ENCODE measurements around the gene SETMAR.
"Not testable (repeated sequence)": the region's sequence is repeated elsewhere in the genome, so short reads cannot be mapped to it uniquely, and the experiment has no call there.

The SETMAR gene

GRCh38 chr3:4303187-4304123 lies at the start of gene SETMAR:
Gene SETMAR, plus strand, starts transcription at chr3:4303369. Its CDS starts 2 bp downstream, at chr3:4303371.
- DNase-seq = peak; percentile 51

DNA sequence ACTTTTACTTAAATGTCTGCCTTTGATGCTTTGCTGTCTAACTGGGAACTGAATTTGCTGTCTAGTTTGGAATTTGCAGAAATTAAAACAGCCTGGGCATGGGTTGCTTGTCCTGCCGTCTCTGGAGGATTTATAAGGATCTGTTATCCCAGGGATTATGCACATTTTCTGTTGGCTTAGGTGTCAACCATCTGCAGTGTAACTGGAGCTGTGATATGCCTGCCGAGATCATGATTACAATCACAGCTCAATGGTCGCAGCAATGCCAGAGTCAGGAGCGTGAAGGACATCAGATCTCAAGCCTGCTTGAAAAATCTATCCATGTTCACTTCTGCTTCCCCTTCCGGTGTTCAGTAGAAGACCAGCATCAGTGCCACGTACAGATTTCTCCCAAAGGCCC lies 41.8 kb upstream of the SETMAR start:
- no peak for DNase-seq

DNA sequence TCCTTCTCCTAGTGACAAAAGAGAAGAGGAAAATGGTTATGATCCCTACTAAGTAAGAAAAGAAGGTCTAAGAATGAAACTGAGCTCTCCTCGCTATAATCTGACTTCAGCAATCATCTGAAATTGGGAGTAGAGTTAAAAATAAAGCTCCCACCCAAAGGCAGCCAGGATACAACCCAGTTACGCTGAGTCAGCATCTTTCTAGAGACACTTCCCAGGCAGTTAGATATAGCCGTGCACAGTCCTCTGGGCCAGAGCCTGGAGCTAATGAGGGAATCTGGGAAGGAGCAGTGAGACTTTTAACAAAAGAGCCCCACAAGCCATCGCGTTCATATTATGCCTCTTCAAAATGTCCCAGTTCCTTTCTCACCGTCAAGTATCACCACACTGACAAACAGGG lies 39.1 kb upstream of the SETMAR start:
- no peak for DNase-seq

GRCh38 chr3:4270720-4271119 lies 32.4 kb upstream of the SETMAR start:
- no peak for DNase-seq

- no peak for DNase-seq
These were observed 31.3 kb upstream of the SETMAR start for GRCh38 chr3:4271834-4272233.

DNA sequence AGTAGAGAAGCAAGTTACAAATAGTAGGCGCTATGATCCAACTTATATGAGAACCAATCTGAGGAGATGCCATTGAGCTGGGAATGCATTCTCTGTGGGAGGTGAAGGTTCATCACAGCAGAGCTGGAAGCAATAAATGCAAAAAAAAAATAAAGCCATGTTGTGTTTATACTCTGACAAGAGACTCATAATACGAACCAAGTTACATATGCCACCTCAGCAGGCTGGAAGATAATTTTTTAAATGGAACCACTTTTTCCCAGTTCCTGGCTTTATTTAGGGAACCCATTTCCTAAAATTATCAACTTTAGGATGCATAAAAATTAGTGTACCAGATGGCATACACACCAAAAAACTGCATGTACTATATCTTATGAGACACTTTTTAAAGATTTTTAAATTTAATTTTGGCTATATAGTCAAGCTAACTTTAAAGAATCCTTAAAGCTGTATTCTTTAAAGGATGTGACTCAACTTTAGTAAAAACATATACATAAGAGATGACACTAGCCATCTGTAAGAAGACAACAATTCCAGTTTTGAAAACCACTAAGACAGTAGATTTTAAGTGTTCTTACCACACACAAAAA lies 23.6 kb upstream of the SETMAR start:
- DNase-seq = no peak

DNA sequence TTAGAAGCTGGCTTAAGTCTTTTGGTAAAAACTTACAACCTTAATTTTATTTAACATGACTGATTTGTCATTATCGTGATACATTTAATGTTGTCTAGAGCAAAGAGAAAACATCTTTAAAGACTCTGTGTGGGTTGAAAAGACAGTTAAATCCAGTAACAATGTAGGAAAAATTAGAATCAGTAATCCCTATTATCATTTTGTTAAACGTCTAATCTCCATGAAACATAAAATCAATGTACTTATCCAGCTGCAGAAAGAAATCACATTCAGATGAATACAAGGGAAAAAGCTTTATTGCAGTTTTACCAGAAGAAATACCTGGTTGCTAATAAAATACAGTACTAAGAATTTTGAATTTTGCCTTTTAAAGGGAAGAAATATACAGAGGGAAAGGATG lies 21.2 kb upstream of the SETMAR start:
- no peak for DNase-seq

- DNase-seq = no peak
These were observed 18.3 kb upstream of the SETMAR start for GRCh38 chr3:4284865-4285264.

DNA sequence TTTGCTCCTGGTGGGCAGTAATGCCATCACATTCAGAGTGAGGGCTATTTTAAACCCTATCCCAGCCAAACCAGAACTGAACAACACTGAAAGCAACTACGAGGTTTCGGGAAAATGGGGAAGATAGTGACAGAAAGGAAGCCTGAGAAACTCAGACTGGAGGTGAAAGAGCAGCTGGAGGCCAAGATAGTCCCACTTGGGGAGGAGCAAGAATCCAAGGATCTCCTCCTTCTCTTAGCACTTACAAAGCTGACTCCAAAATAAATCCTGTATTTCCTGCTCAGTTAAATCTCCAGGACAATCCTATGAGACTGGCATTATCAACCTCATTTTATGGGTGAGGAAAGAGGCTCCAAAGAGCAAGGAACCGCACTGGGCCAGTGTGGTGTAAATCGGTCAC lies 14.1 kb upstream of the SETMAR start:
- no peak for DNase-seq

DNA sequence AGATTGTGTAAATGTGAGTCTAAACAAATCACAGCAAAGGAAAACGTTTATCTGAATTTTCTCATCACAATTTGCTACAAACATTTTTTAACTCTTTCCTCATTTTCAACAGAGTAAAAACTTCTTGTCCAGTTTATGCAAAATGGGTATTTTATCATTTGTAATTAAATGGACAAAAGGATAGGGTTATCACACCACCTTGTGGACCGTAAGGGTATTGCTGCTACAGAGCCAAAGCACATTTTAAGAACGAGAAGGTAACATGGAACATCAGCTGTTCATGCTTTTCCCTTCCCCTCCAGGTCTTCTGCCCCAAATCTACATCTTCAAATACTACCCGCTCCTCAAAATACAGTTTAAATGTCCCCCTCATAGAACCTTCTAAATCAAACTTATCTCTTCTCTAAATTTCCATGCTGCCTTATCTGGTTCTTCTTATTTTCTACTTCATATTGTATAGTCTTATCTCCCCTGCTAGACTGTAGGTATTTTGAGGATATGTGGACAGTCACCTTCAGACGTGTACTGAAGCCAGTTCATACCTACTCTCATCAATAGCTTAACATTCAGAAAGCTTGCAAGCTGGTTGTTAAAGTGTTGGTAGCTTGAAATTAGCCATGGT lies 12.8 kb upstream of the SETMAR start:
- DNase-seq = no peak

- no peak for DNase-seq
These were observed 10.9 kb upstream of the SETMAR start for GRCh38 chr3:4292301-4292700.

GRCh38 chr3:4294616-4295327 lies 8.4 kb upstream of the SETMAR start:
- no peak for DNase-seq

DNA sequence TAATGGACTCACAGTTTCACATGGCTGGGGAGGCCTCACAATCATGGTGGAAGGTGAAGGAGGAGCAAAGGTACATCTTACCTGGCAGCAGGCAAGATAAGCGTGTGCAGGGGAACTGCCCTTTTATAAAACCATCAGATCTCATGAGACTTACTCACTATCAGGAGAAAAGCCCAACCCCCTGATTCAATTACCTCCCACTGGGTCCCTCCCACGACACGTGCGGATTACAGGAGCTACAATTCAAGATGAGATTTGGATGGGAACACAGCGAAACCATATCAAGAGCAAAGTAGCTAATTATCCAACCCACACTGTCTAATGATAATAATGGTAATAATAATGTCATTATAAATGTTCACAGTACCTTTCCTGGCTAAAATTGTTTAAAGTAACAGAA lies 6.7 kb upstream of the SETMAR start:
- not testable (repeated sequence) for DNase-seq

GRCh38 chr3:4297486-4297885 lies 5.7 kb upstream of the SETMAR start:
- no peak for DNase-seq

DNA sequence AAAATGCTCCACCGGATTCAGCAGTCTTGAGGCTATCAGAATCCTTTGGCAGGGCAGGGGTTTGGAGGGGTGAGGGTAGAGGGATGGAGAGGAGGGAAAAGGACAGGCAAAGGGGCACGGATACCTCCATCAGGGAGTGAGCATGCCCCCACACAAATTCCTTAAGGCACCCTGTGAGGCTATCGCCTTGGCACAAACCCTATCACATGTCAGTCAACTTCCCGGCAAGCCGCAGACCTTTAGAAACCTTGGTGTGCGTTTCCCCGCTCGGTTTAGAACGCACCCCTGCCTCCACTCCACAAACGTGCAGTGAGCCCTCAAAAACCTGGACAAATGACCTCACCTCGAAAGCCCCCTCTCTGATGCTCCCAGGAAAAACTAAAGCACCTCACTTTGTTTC lies 422 bp upstream of the SETMAR start:
- DNase-seq = no peak

GRCh38 chr3:4305210-4305609 lies 2.0 kb downstream of the SETMAR start:
- DNase-seq = not testable (repeated sequence)

GRCh38 chr3:4306091-4306490 lies 2.9 kb downstream of the SETMAR start:
- no peak for DNase-seq

DNA sequence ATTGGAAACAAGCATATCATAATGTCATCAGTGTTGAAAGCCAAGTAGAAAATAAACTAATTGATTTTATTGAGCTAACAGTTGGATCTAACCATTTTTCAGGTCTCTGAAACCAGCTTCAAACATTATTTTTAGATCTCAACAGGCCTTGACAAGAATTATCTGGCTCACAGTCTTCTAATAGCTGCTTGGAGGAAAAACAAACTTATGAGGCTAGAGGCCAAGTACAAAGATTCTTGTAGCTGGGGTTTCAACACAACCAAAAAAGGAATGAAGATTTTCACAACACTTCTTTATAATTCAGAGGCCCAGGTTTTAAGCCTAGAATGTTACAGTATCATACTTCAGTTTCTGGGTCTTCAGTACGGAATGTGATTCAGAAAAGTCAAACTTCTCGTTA lies 3.7 kb downstream of the SETMAR start:
- DNase-seq = no peak

DNA sequence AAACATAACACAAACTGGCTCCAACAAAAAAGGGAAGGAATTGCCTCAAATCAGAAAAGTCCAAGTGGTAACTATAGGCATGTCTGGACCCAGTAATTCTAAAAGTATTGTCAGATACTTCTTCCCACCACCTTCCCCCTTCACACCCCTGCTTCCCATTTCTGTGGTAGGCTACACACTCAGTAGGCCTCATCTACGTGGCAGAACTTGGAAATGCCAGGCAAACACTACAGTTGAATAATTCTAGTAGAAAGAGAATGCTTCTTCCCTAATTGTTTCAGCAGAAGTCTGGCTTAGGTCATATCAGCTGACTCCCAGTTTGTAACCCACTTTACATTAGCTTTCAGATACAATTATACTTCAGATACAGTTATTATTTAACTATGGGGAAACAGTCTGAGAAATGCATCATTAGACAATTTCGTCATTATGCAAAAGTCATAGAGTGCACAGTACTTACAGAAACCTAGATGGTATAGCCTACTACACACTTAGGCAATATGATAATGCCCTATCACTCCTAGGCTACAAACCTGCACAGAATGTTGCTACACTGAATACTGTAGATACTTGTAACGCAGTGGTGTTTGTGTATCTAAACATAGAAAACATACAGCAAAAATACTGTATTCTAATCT lies 6.4 kb downstream of the SETMAR start:
- no peak for DNase-seq

GRCh38 chr3:4310971-4311370 lies 7.8 kb downstream of the SETMAR start:
- DNase-seq = no peak

DNA sequence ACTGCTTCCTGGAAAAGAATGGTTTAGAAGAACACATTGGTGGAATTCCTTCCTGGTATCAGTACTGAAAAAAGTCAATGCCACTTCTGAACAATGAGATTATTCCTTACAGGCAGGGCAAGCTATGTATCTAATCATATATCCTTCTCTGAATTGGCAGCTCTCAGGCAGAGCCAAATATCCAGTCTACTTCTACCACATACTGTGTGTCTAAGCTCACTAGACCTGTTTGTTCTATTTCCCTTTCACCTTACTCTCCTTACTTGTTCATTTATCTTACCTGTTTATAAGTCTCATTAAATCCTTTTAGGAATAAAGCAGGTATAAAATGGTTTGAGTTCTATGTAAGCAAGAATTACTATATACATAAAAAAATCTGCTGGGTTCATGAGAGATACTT lies 8.3 kb downstream of the SETMAR start:
- DNase-seq = no peak

GRCh38 chr3:4313606-4314293 lies 10.6 kb downstream of the SETMAR start:
- no peak for DNase-seq

All from COR-L47 (cell line).